GM18511 (cell line): Measurements from ENCODE around the gene L3MBTL1.
A peak's percentile ranks its signal among the peaks of the same experiment; 100 is the strongest.

Experiments
- ATAC-seq: cut with Tn5 transposase; IDR thresholded peaks from one replicate; pipeline ENCODE4 v1.9.1; 2021; ENCODE audit warnings: mild to moderate bottlenecking, moderate library complexity; ENCODE audit not compliant: unreplicated experiment

The L3MBTL1 gene

GRCh38 chr20:43507150-43508080 lies at the start of gene L3MBTL1:
TSS of gene L3MBTL1 (plus strand) at chr20:43507697. CDS start at chr20:43513504, 5,807 bp downstream.
- ATAC-seq, result no peak

- no peak for ATAC-seq
Measured at GRCh38 chr20:43458422-43458924, 49.0 kb upstream of the L3MBTL1 start.

GRCh38 chr20:43459022-43459942 lies 48.2 kb upstream of the L3MBTL1 start:
- ATAC-seq, result no peak

GRCh38 chr20:43460172-43460829 lies 47.2 kb upstream of the L3MBTL1 start:
- ATAC-seq, result no peak

GRCh38 chr20:43460830-43461200 lies 46.7 kb upstream of the L3MBTL1 start:
- ATAC-seq, result no peak

- ATAC-seq, result no peak
Measured at GRCh38 chr20:43461894-43462659, 45.4 kb upstream of the L3MBTL1 start.

GRCh38 chr20:43462660-43463526 lies 44.6 kb upstream of the L3MBTL1 start:
- ATAC-seq, result no peak

- ATAC-seq, result no peak
Measured at GRCh38 chr20:43463527-43464218, 43.8 kb upstream of the L3MBTL1 start.

- no peak for ATAC-seq
Measured at GRCh38 chr20:43464219-43464790, 43.2 kb upstream of the L3MBTL1 start.

- no peak for ATAC-seq
Measured at GRCh38 chr20:43465625-43465943, 41.9 kb upstream of the L3MBTL1 start.

- ATAC-seq, result no peak
Measured at GRCh38 chr20:43467589-43467988, 39.9 kb upstream of the L3MBTL1 start.

- no peak for ATAC-seq
Measured at GRCh38 chr20:43472671-43473380, 34.7 kb upstream of the L3MBTL1 start.

- no peak for ATAC-seq
Measured at GRCh38 chr20:43473381-43473704, 34.2 kb upstream of the L3MBTL1 start.

- no peak for ATAC-seq
Measured at GRCh38 chr20:43477193-43477592, 30.3 kb upstream of the L3MBTL1 start.

- ATAC-seq, result no peak
Measured at GRCh38 chr20:43477619-43478018, 29.9 kb upstream of the L3MBTL1 start.

- ATAC-seq, result no peak
Measured at GRCh38 chr20:43490038-43490437, 17.5 kb upstream of the L3MBTL1 start.

- peak; percentile 77 for ATAC-seq
Measured at GRCh38 chr20:43492101-43492500, 15.4 kb upstream of the L3MBTL1 start.

- no peak for ATAC-seq
Measured at GRCh38 chr20:43495388-43495787, 12.1 kb upstream of the L3MBTL1 start.
